Sigmoid colon (tissue), 7 donors: ENCODE data around the gene PPP1R13L. TPM values are rescaled to one million over a fixed set of nuclear protein-coding genes. Genes with fewer than 3 reads are reported as not detected.
"Not testable (repeated sequence)": the region's sequence is repeated elsewhere in the genome, so short reads cannot be mapped to it uniquely, and the experiment has no call there.

Experiments
- DNase-seq: peaks from one replicate; pipeline ENCODE4 v3.0.0-alpha.2; 2019
- H3K27ac ChIP-seq, 4 donors: fragments of 200-600 bp; sonication (generic); one replicate each; pipeline ENCODE4 v1.5.1; 2016 to 2019; ENCODE audit warnings: mild to moderate bottlenecking in 1 of 4
- H3K27me3 ChIP-seq, 3 donors: fragments of 200-600 bp; sonication (generic); one replicate each; pipeline ENCODE4 v1.5.1; 2019; ENCODE audit warnings: mild to moderate bottlenecking in 1 of 3
- H3K36me3 ChIP-seq, 4 donors: fragments of 200-600 bp; sonication (generic); one replicate each; pipeline ENCODE4 v1.5.1; 2016 to 2019
- H3K4me1 ChIP-seq, 4 donors: fragments of 200-600 bp; sonication (generic); one replicate each; pipeline ENCODE4 v1.5.1; 2017 to 2019
- H3K4me3 ChIP-seq, 4 donors: fragments of 200-600 bp; sonication (generic); one replicate each; pipeline ENCODE4 v1.5.1; 2017 to 2019; ENCODE audit warnings: mild to moderate bottlenecking in 2 of 4, moderate library complexity in 1 of 4
- H3K9me3 ChIP-seq, 4 donors: fragments of 200-600 bp in 3 of 4; sonication (generic) in 3 of 4; one replicate each; pipeline versions ENCODE4 v1.5.1 to v1.6.1; 2013 to 2019
- CTCF ChIP-seq, 4 experiments: fragments of 450-650 bp in 3 of 4; fragments of 200-600 bp in 1 of 4; IDR thresholded peaks; one replicate each; pipeline ENCODE4 v1.5.1; 2016 to 2019; ENCODE audit warnings: antibody characterized with exemption in 4 of 4, mild to moderate bottlenecking in 3 of 4, moderate library complexity in 2 of 4
- EP300 ChIP-seq, 4 donors: sonication (generic); formaldehyde crosslinking; IDR thresholded peaks; one replicate each; pipeline ENCODE4 v1.6.1; 2017; ENCODE audit warnings: antibody characterized with exemption in 4 of 4
- POLR2A ChIP-seq, 2 donors: fragments of 450-650 bp; IDR thresholded peaks; one replicate each; pipeline ENCODE4 v1.6.1; 2016; ENCODE audit warnings: antibody characterized with exemption in 2 of 2, mild to moderate bottlenecking in 2 of 2, moderate library complexity in 2 of 2
- POLR2AphosphoS5 ChIP-seq, 4 donors: sonication (generic); formaldehyde crosslinking; IDR thresholded peaks; one replicate each; pipeline ENCODE4 v1.6.1; 2017; ENCODE audit warnings: antibody characterized with exemption in 4 of 4
- WGBS, 2 donors: extraction: QIAGEN DNeasy Blood & Tissue Kit; methylation state at CpG; one replicate each; pipeline ENCODE4 v1.1.7; 2013; 5-methylcytosine and 5-hydroxymethylcytosine counted together
- intact Hi-C: fragments of 100-400 bp; cut with DNase I; formaldehyde crosslinking; loops from one replicate; pipeline ENCODE4 v1.15.1; 2023
- polyA plus RNA-seq, 3 donors: library from polyadenylated mRNA; stranded (reverse); fragments of 200-250 nt; gene quantifications; one replicate each; pipeline ENCODE4 v1.2.3, GENCODE V29; 2013
- total RNA-seq, 4 donors: library from RNA; depleted of rRNA; stranded (reverse); fragments of >200 nt; gene quantifications; one replicate each; pipeline ENCODE4 v1.1.0, GENCODE V29; 2016
- donor health status: healthy with polysubstance abuse.
- donor health status: Bipolar disorder and iron deficiency.
- donor health status: healthy.

The PPP1R13L gene
- total and polyA plus RNA-seq, 7 donors = 5.8 to 34.0 (median 9.4) TPM

GRCh38 chr19:45437328-45437727, 32.5 kb upstream of the PPP1R13L start:
- 88 to 90% methylated on average over 3 of the region's 3 CpGs for WGBS, 2 donors
- Histone ChIP-seq H3K36me3 (no peaks in the 10 kb centered on the region), H3K27ac (no peak overlapping the region), H3K9me3 (no peaks in the 10 kb centered on the region), H3K4me3 (no peak overlapping the region), H3K27me3 (no peaks in the 10 kb centered on the region), H3K4me1 (peaks cover 0 to 13% (median 9%) of the 10 kb centered on the region in 4 donors)
- no peak for TF ChIP-seq POLR2A (IDR thresholded peaks at IDR 0.05)
- intact Hi-C loops = loop anchor here (10.0 kb wide), 1 partner anchor 147 kb away; the partner anchor contains the start of gene OPA3
- DNase-seq = no peak

GRCh38 chr19:45432543-45432942, 27.7 kb upstream of the PPP1R13L start:
- DNase-seq, H3K36me3 ChIP-seq, H3K27ac ChIP-seq, H3K27me3 ChIP-seq, H3K4me3 ChIP-seq, H3K9me3 ChIP-seq: not testable (repeated sequence)
- intact Hi-C loops = loop anchor here (10.0 kb wide), 1 partner anchor 152 kb away; the partner anchor contains the start of gene OPA3
- peaks cover 0 to 17% (median 14%) of the 10 kb centered on the region in 4 donors for H3K4me1 ChIP-seq
- 83 to 92% methylated on average over 8 of the region's 8 CpGs for WGBS, 2 donors

GRCh38 chr19:45431008-45431407, 26.1 kb upstream of the PPP1R13L start:
- H3K36me3 ChIP-seq, H3K27me3 ChIP-seq, DNase-seq, H3K4me3 ChIP-seq, H3K9me3 ChIP-seq, H3K27ac ChIP-seq: not testable (repeated sequence)
- intact Hi-C loops = loop anchor here (10.0 kb wide), 1 partner anchor 154 kb away; the partner anchor contains the start of gene OPA3
- peaks cover 0 to 17% (median 14%) of the 10 kb centered on the region in 4 donors for H3K4me1 ChIP-seq
- 54 to 57% methylated on average over 9 of the region's 9 CpGs for WGBS, 2 donors

- H3K4me3 ChIP-seq, H3K27me3 ChIP-seq, H3K36me3 ChIP-seq, H3K9me3 ChIP-seq, DNase-seq: not testable (repeated sequence)
- Histone ChIP-seq H3K4me1 (peaks cover 0 to 17% (median 14%) of the 10 kb centered on the region in 4 donors), H3K27ac (peak overlapping the region in 3 of 4 donors; percentile 83 to 89 (median 87))
- 43 to 79% methylated on average over 11 of the region's 11 CpGs for WGBS, 2 donors
- intact Hi-C loops = loop anchor here (5.0 to 10.0 kb wide), 3 partner anchors 155 to 265 kb away; partner anchors contain the start of genes OPA3, QPCTL and SNRPD2
Measured at GRCh38 chr19:45429896-45430295, 25.0 kb upstream of the PPP1R13L start.

GRCh38 chr19:45428384-45429231, 23.7 kb upstream of the PPP1R13L start:
- TF ChIP-seq CTCF (IDR thresholded peaks at IDR 0.05) (peak in 3 of 4 experiments; percentile 9 to 30 (median 29)), POLR2AphosphoS5 (IDR thresholded peaks at IDR 0.05) (peak in 3 of 4 donors; percentile 11 to 68 (median 30)), EP300 (IDR thresholded peaks at IDR 0.05) (peak in 1 of 4 donors; percentile 19), POLR2A (IDR thresholded peaks at IDR 0.05) (no peak)
- WGBS, 2 donors = 2 to 3% methylated on average over 73 of the region's 73 CpGs
- Histone ChIP-seq H3K27me3 (no peaks in the 10 kb centered on the region), H3K4me3 (peak overlapping the region; percentile 27 to 59 (median 48)), H3K9me3 (no peaks in the 10 kb centered on the region), H3K4me1 (peaks cover 0 to 25% (median 23%) of the 10 kb centered on the region in 4 donors), H3K36me3 (no peaks in the 10 kb centered on the region), H3K27ac (peak overlapping the region; percentile 69 to 89 (median 85))
- DNase-seq = peak; percentile 84
- intact Hi-C loops = loop anchor here (5.0 to 10.0 kb wide), 2 partner anchors 214 to 266 kb away; partner anchors contain the start of genes QPCTL and SNRPD2

GRCh38 chr19:45424191-45425058, 19.6 kb upstream of the PPP1R13L start:
- Histone ChIP-seq H3K27ac (peak overlapping the region; percentile 80 to 92 (median 90)), H3K36me3 (peaks cover 0 to 18% (median 3%) of the 10 kb centered on the region in 4 donors), H3K9me3 (no peaks in the 10 kb centered on the region), H3K4me3 (peak overlapping the region; percentile 55 to 73 (median 61)), H3K4me1 (peaks cover 0 to 48% (median 30%) of the 10 kb centered on the region in 4 donors), H3K27me3 (no peaks in the 10 kb centered on the region)
- 7 to 22% methylated on average over 24 of the region's 24 CpGs for WGBS, 2 donors
- intact Hi-C loops = loop anchor here (5.0 to 10.0 kb wide), 2 partner anchors 218 to 270 kb away; partner anchors contain the start of genes QPCTL and SNRPD2
- peak; percentile 82 for DNase-seq
- TF ChIP-seq POLR2A (IDR thresholded peaks at IDR 0.05) (no peak), POLR2AphosphoS5 (IDR thresholded peaks at IDR 0.05) (peak; percentile 18 to 69 (median 20)), CTCF (IDR thresholded peaks at IDR 0.05) (no peak), EP300 (IDR thresholded peaks at IDR 0.05) (peak in 1 of 4 donors; percentile 35)
